Lung (tissue), 12 donors: ENCODE results near the gene FAM193A. TPM values are rescaled to one million over a fixed set of nuclear protein-coding genes. Genes with fewer than 3 reads are reported as not detected.

Experiments
- ATAC-seq: fragments of 200-7000 bp; cut with Tn5 transposase; one replicate; pipeline ENCODE4 v1.9.1; 2020; ENCODE audit warnings: moderate number of reproducible peaks; ENCODE audit not compliant: insufficient read depth, low FRiP score
- DNase-seq, 3 donors: peaks; one replicate each; pipeline ENCODE4 v3.0.0-alpha.2; 2013 to 2017
- H3K27ac ChIP-seq, 2 donors: one replicate each; pipeline ENCODE4 v1.5.1; 2013; ENCODE audit warnings: mild to moderate bottlenecking in 2 of 2, moderate library complexity in 2 of 2, control low read depth in 1 of 2, inconsistent platforms in 1 of 2, low read depth in 1 of 2, low read length in 1 of 2
- H3K27me3 ChIP-seq, 3 donors: one replicate each; pipeline ENCODE4 v1.5.1; 2013; ENCODE audit warnings: low read length in 2 of 3; ENCODE audit not compliant: control insufficient read depth in 3 of 3, insufficient read depth in 3 of 3
- H3K36me3 ChIP-seq, 4 donors: one replicate each; pipeline ENCODE4 v1.5.1; 2013; ENCODE audit warnings: low read length in 4 of 4, mild to moderate bottlenecking in 1 of 4, moderate library complexity in 1 of 4; ENCODE audit not compliant: control insufficient read depth in 4 of 4, insufficient read depth in 4 of 4
- H3K4me1 ChIP-seq, 5 donors: one replicate each; pipeline ENCODE4 v1.5.1; 2013; ENCODE audit warnings: low read length in 5 of 5, mild to moderate bottlenecking in 2 of 5, moderate library complexity in 1 of 5; ENCODE audit not compliant: control insufficient read depth in 5 of 5, insufficient read depth in 5 of 5
- H3K4me3 ChIP-seq: one replicate; pipeline ENCODE4 v1.5.1; 2013; ENCODE audit warnings: mild to moderate bottlenecking, control low read depth, moderate library complexity
- H3K9ac ChIP-seq, 2 donors: one replicate each; pipeline ENCODE4 v1.5.1; 2013; ENCODE audit warnings: low read length in 2 of 2, control low read depth in 1 of 2; ENCODE audit not compliant: insufficient read depth in 1 of 2
- H3K9me3 ChIP-seq, 4 donors: one replicate each; pipeline ENCODE4 v1.5.1; 2013; ENCODE audit warnings: low read length in 3 of 4, mild to moderate bottlenecking in 1 of 4, moderate library complexity in 1 of 4; ENCODE audit not compliant: control insufficient read depth in 4 of 4, insufficient read depth in 3 of 4
- WGBS, 2 donors: extraction: QIAGEN DNeasy Blood & Tissue Kit; methylation state at CpG; one replicate each; pipeline ENCODE4 v1.1.7; 2013; 5-methylcytosine and 5-hydroxymethylcytosine counted together
- polyA plus RNA-seq, 2 donors: library from polyadenylated mRNA; stranded (reverse); fragments of 200-250 nt; gene quantifications; one replicate each; pipeline ENCODE4 v1.2.1, GENCODE V29; 2013
- total RNA-seq, 2 donors: library from RNA; depleted of rRNA in 1 of 2; stranded (reverse); fragments of >200 nt in 1 of 2; gene quantifications; one replicate each; pipeline ENCODE4 v1.2.1, GENCODE V29; 2014 to 2021
- TF ChIP-seq, protein P1 (sequence below): IDR thresholded peaks from 2 replicates; pipeline ENCODE4 v1.5.1; 2012; ENCODE audit warnings: mild to moderate bottlenecking; ENCODE audit errors: control extremely low read depth, extremely low read depth
- donor health status: control.
- donor health status: control.
- donor health status: Bipolar disorder and iron deficiency.
- donor health status: healthy.
- donor health status: DM: yes; HTN: yes; CAD: no.

Gene FAM193A
- total and polyA plus RNA-seq, 4 donors: 9.7 to 33.2 (median 17.5) TPM

DNA sequence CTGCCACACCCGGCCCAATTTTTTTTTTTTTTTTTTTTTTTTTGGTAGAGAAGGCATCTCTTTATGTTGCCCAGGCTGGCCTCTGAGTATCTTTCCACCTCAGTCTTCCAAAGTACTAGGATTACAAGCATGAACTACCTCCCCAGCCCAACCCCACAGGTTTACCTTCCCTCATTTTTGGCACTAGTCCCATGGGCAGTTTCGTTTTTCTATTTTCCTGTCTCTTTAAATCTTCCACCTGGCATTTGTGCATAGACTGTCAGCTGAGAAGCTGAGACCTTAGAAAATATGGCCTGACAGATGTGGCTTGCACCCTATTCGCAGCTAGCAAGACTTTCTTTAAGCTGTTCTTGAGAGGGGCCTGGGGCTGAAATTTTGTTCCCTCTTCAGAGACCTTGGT, 191.8 kb downstream of the FAM193A start:
- WGBS, 2 donors: 83 to 88% methylated on average over 3 of the region's 3 CpGs

DNA sequence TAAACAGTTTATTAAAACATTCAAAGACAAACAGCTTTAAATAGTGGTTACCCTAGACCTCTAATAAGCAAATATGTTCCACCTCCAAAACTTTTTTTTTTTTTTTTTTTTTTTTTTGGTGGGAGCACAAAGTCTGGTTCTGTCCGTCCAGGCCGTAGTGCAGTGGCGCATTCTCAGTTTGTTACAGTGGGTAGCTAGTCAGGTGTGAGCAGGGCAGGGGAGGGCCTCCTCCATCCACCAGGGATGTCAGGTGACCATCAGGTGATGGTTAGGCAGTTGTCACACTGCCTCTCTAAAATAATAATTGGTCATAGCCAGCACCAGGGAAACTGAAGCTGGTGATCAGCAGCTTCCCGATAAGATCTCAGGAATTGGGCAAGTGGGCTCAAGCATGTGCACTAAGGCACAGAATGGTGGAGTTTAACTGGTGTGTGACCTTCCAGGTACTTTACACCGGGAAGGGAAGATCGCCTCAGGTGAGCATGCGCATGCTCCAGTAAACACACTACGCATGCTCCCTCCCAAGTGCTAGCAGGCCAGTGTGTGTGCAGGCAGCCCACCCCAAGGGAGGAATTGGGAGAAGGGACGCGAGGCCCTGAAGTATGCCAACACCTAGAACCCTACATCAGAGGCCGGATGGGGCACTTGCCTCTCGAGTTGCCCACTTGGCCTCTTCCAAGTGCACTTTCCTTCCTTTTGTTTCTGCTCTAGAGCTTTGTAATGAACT, 192.5 kb downstream of the FAM193A start:
- Histone ChIP-seq H3K27ac (no peak overlapping the region), H3K4me3 (no peak overlapping the region), H3K27me3 (no peaks in the 10 kb centered on the region), H3K9me3 (no peaks in the 10 kb centered on the region), H3K4me1 (no peaks in the 10 kb centered on the region), H3K36me3 (peaks cover 0 to 33% (median 22%) of the 10 kb centered on the region in 4 donors), H3K9ac (no peak overlapping the region)
- DNase-seq (no peak), ATAC-seq (no peak)
- 94 to 95% methylated on average over 12 of the region's 12 CpGs for WGBS, 2 donors
- TF ChIP-seq, protein P1, sequence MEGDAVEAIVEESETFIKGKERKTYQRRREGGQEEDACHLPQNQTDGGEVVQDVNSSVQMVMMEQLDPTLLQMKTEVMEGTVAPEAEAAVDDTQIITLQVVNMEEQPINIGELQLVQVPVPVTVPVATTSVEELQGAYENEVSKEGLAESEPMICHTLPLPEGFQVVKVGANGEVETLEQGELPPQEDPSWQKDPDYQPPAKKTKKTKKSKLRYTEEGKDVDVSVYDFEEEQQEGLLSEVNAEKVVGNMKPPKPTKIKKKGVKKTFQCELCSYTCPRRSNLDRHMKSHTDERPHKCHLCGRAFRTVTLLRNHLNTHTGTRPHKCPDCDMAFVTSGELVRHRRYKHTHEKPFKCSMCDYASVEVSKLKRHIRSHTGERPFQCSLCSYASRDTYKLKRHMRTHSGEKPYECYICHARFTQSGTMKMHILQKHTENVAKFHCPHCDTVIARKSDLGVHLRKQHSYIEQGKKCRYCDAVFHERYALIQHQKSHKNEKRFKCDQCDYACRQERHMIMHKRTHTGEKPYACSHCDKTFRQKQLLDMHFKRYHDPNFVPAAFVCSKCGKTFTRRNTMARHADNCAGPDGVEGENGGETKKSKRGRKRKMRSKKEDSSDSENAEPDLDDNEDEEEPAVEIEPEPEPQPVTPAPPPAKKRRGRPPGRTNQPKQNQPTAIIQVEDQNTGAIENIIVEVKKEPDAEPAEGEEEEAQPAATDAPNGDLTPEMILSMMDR: no peak

More for the DNA sequence above, 191.8 kb downstream of the FAM193A start:
- TF ChIP-seq, protein P1: no peak
- H3K4me3 ChIP-seq: no peak overlapping the region
- peaks cover 0 to 27% (median 22%) of the 10 kb centered on the region in 4 donors for H3K36me3 ChIP-seq
- H3K27me3 ChIP-seq: no peaks in the 10 kb centered on the region
- H3K9ac ChIP-seq: no peak overlapping the region
- H3K27ac ChIP-seq: no peak overlapping the region
- no peaks in the 10 kb centered on the region for H3K4me1 ChIP-seq
- DNase-seq (no peak), ATAC-seq (no peak)
- no peaks in the 10 kb centered on the region for H3K9me3 ChIP-seq

DNA sequence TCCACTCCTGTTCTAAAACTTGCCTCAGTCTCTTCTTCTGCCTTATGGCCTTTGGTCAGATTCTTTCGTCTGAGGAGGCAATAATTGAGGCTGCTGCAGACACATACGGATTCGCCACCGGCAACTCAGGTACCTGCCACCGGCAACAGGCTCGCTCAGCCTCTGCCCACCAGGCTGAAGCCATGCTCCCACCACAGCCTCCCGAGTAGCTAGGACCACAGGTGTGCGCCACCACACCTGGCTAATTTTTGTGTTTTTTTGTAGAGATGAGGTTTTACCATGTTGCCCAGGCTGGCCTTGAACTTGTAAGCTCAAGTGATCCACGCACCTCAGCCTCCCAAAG, 193.1 kb downstream of the FAM193A start:
- Histone ChIP-seq H3K4me3 (no peak overlapping the region), H3K9ac (no peak overlapping the region), H3K27ac (no peak overlapping the region), H3K27me3 (no peaks in the 10 kb centered on the region), H3K4me1 (no peaks in the 10 kb centered on the region), H3K9me3 (no peaks in the 10 kb centered on the region), H3K36me3 (peaks cover 0 to 33% (median 22%) of the 10 kb centered on the region in 4 donors)
- TF ChIP-seq, protein P1: no peak
- DNase-seq: no peak
- ATAC-seq: no peak
- WGBS, 2 donors: 97 to 99% methylated on average over 9 of the region's 9 CpGs
